GM18858 (cell line): ENCODE measurements around the gene CACNA2D4.

Experiments
- ATAC-seq: cut with Tn5 transposase; IDR thresholded peaks from one replicate; pipeline ENCODE4 v1.9.1; 2021; ENCODE audit not compliant: unreplicated experiment

CACNA2D4 gene

DNA sequence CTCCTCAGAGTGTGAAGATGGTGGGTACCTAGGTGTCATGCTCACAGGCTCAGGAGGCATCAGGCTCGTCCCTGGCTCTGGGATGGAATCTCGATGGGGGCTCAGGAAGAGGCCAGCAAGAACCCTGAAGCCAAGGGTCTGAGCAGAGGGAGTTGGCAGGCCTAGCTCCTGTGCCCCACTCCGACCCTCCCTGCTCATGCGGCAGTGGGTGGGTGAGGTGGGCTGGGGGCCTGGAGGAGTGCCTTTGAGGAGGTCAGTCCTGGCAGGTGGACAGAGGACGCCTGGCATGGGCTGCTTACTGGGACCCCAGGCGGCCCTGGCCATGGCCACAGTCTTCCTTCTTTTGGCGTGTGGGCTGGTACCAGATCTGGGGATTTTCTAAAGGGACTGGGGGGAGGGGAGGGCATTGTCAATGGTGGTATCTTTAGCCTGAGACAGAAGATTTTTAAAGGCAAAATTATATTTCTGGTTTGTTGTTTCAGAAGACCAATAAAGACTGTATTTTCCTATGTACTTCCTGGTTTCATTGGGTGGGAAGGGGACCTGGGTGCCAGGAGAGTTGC lies 82.1 kb downstream of the CACNA2D4 start:
- ATAC-seq, result no peak

DNA sequence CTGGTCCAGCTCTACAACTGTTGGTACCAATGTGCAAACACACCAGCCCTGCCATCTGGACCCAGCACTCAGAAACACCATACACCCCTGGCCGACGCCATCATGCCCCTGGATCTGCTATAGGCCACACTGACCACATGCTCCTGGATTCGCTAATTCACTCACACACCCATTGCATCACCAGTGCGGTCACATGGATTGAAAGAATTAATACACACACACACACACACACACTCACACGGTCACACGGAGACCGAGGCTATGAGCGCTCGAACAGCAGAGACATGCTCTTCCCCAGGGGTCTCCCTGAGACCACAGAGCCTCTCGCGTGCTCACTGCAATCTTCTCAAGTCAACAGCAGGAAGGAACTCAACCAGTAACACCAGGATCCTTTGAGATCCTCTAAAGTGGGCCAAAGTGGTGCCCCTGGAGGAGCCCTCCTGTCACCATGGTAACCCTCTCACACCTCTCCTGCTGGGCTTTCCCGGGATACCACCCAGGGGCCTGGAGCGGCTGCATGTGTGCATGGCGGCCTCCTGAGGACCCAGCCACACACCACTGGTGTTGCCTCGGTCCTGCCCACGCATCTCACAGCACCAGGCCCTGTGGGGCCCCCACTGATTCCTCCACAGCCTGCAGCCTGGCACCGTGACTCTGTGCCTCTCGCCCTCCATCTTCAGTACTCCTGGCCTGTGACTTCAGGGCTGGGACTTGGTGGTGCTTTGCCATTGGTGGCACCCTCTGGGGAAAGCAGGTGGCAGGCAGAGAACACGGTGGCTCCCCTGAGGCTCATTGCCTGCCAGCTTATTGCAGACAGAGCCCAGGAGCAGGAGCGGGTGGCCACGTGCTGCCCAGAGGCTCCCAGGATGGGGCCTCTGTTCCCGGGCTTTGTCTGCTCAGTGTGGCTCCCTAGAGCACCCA lies 83.0 kb downstream of the CACNA2D4 start:
- ATAC-seq, result no peak

DNA sequence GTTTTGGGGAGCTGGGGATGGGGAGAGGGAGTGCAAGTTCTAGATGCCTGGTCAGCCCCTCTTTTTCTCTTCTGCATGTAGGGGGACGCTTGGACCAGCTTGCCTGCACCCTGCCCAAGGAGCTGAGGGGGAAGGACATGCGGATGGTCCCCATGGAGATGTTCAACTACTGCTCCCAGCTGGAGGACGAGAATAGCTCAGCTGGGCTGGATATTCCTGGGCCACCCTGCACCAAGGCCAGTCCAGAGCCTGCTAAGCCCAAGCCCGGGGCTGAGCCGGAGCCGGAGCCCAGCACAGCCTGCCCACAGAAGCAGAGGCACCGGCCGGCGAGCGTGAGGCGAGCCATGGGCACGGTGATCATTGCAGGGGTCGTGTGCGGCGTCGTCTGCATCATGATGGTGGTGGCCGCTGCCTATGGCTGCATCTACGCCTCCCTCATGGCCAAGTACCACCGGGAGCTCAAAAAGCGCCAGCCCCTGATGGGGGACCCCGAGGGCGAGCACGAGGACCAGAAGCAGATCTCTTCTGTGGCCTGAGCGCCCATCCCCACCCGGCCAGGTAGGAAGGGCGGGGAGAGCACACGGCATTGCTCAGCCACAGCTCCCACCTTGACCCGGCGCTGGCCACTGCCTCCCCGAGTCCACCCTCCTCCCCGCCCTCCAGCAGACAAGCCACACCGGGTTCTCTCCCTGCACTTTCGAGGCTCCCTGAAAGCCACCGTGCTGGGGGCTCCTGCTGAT lies 84.1 kb downstream of the CACNA2D4 start:
- no peak for ATAC-seq

DNA sequence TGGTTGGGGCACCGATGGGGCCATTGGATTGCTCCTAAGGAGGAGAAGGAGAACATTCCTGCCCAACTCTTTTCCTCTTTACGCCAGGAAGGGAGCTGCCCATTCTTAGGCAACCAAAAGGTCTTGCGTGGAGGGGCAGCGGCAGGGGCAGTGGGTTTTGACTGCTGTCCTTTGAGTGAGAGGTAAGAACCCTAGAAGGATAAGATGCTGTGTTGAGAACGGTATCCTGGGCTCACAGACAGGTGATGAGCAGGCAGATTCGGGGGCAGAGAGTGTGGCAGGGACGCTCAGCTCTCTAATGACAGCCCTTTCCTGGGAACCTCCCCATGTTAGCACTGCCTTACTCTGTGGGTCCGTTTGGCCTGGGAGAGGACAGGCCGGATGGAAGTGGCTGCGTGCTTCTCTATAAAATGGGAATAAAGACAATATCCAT lies 84.8 kb downstream of the CACNA2D4 start:
- ATAC-seq, result no peak

DNA sequence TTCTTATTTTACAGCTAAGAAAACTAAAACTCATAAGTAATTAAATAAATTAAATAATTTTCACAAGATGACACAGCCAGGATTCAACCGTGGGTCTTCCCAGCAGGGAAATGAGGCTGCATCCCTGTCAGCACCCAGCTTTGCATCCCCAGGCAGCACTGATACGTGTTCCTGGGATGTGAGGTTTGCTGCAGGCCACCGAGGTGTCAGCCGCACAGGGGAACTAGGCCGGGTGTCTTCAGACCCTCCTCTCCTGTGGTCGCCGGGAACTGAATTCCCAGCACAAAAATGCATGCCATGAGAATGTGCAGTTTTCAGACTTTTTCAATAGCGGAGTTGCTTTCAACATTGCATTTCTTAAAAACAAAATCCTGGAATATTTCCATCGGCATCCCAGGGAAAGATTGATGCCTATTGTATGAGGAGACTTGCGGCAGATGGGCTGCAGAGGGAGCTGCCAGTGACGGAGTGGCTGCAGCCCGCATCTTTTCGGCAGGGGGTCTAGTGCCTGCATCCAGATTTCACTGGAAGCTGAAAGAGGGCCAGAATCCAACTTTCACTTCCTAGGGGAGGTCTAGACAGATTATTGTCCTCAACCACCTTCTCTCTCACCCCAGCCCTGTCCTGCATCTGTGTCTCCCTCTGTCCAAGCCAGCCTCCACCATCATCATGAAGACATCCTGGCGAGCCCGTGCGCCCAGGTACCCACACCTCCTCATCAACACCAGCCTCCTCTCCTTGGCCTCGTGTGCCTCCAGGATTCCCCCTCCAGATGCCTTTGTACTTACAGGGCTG lies 85.5 kb downstream of the CACNA2D4 start:
- ATAC-seq, result no peak

DNA sequence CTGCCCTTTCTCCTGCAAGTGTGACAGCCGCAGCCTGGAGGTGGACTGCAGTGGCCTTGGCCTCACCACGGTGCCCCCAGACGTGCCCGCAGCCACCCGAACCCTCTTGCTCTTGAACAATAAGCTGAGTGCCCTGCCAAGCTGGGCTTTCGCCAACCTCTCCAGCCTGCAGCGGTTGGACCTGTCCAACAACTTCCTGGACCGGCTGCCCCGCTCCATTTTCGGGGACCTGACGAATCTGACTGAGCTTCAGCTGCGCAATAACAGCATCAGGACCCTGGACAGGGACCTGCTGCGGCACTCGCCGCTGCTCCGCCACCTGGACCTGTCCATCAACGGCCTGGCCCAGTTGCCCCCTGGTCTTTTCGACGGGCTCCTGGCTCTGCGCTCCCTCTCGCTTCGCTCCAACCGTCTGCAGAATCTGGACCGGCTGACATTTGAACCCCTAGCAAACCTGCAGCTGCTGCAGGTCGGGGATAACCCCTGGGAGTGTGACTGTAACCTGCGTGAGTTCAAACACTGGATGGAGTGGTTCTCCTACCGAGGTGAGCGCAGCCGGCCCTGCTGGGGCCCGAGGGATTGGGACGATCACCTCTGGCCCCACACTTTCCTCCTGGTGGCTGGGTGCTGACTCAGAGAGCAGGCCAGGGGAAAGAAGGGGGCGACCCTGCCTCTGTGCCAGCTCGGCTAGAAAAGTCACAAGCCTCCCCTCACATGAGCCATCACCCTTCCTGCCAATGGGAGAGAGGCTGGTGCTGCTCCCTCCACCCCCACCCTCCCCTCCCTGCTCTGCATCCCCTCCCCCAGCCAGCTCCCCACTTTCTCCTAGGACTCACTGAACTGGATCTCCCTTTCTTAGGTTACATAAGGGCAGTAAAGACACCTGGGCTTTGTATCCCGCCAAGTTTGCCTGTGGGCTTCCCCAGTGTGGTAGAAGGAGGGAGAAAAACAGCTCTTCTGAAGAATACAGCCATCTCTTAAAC lies 87.2 kb downstream of the CACNA2D4 start:
- ATAC-seq, result no peak

DNA sequence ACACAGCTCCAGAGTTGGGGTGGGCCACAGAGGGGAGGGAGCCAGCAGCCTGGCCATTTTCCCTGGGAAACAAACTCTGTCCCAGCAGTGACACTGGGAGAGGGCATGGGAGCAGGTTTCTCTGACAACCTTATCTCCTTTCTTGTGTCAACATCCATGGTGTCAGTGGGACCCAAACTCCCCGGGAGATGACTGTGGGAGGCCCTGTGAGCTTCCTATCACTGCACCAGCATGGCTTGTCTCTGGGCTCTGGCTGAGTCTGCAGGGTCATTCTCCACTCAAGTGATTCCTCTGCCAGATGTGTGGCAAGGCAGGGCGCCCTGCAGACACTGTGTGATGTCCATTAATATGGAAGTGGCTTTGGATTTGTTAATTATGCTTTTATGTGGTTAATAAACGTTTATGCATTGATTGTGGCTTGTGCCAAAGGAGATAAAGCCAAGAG lies 88.0 kb downstream of the CACNA2D4 start:
- ATAC-seq, result no peak

DNA sequence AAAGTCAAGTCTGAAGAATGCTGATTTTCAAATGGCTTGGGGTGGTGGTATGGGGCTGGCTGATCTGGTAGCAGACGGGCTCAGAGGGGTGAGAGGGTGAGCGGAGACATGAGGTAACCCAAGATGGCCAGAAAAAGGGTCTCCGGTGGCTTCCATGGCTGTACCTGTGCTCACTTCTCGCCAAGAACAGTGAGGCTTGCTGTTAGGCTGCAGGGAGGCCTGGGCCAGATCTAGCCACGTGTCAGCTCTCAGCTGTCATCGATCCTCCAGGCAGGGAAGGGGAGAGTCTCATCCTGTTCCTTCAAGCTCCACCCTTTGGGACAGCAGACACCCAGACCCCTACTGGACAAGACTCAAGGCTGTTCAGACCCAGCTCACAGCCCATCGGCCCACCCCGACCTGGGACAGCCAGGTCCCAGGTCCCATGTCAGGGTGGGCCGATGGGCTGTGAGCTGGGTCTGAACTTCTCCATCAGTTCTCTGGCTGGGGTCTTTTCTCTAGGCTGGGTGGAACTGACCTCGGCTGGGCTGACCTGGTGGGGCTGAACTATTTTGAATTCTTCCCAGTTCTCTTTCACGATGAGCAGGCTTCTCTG lies 89.0 kb downstream of the CACNA2D4 start:
- ATAC-seq, result no peak

DNA sequence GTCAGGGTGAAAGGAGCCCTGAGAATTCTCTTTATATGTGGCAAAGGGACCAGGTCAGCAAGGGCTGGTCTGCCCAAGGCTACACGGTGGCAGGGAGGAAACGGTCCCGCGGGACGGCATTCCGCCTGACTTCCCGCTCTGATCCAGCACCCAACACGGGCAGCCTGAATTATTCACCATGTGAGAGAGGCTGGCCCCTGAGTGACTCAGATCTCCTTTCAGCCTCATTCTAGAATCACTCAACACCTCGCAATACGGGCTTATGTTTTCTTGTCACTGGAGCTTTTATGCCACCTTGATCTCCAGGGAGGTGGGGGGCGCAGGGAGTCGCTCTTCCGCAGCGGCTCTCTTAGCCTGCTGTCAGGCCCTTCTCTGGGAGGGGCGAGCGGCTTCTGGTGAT lies 89.6 kb downstream of the CACNA2D4 start:
- no peak for ATAC-seq

DNA sequence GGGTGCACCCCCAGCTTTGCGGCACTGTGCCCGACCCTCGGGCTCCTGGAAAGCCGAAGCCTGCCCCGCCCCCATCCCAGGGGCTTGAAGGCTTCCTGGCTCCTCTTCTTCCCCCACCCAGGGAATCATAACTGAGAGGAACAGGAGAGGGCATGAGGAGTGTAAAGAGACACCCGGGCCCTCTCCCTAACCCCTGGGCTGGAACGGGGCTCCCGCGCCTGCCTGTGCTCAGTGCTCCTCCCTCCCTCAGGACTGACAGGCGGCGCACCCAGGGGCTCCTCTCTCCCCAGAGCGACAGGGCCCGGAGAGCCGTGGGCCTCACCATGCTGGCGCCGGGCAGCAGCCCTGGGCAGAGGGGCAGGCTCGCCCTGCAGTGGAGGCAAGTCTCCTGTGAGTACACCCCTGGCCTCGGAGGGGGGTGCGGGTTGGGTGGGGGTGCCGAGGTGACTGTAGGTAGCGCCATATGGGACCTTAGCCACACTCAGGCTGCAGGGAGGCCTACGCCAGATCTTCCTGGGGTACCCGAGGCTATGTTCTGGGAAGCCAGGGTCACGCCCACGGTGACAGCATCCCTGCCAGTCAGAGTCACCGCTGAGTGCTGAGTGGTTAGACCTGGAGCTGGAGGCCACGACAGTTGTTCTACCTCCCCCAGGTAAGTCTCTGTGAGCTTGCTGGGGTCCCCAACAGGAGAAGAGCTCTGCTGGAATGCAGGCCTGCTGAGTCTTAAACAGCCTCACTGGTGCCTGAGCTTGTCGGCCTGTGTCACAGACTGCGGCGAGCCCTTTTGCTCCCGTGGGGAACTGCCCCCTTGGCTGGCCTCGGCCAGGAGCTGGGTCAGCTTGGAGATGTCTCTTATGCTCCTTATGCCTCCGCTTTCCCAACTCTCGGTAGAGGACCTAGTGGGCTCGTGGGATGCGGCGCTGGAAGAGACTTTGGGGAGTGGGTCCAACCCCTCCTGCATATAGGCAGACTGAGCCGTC lies 90.3 kb downstream of the CACNA2D4 start:
- ATAC-seq, result no peak

DNA sequence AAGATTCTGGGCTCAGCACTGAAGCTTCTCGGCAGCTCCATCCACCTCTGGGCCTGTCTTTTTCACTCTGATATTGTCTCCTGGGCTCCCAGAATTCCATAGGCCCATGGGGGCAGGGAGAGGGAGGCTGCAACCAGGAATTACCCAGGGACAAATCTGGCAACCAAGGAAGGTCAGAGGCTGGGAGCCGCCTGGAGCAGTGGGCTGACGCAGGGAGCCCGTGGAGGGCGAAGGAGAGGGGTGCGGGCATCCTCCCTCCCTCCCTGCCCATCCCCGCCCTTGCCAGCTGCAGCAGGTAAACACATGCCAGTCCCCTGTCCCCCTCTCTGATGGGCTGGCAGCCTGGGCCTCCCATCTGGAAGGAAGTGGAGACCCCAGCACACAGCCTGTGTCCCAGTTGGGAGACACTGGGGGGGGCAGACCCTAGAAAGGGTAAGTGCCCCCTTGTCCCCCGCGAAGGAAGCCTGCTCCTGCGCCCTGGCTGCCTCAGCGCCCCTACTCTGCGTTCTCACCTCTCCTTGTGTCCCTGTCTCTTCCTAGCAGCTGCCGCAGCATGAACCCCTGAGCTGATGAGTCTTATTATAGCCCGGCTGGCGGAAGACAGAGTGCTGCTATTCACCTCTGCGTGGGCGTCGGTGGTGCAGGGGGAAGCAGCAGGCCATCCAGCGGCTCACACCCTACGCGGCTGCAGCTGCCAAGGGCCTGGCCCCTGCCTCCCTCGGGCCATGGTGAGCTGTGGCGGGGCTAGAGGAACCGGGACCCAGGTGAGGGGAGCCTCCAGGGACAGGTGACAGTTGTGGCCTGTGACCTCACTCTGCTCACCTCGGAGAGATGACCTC lies 91.4 kb downstream of the CACNA2D4 start:
- no peak for ATAC-seq

DNA sequence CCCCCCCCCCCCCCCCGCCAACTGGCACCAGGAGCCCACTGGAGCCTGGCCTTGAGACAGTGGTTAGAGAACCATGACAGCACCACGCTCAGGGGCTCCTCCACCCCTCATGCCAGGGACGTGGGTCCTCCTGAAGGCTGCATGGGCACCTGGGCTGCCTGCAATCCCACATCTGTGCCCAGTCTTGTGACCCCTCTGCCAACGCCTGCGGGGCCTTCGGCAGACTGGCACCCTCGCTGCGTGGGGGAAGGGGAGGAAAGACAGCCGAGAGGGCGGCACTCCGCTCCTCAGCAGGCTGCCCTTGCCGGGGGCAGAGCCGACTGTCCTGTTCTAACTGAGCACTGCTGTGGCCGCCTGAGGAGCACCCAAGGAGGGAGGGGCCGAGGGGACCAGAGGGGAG lies 92.1 kb downstream of the CACNA2D4 start:
- no peak for ATAC-seq

DNA sequence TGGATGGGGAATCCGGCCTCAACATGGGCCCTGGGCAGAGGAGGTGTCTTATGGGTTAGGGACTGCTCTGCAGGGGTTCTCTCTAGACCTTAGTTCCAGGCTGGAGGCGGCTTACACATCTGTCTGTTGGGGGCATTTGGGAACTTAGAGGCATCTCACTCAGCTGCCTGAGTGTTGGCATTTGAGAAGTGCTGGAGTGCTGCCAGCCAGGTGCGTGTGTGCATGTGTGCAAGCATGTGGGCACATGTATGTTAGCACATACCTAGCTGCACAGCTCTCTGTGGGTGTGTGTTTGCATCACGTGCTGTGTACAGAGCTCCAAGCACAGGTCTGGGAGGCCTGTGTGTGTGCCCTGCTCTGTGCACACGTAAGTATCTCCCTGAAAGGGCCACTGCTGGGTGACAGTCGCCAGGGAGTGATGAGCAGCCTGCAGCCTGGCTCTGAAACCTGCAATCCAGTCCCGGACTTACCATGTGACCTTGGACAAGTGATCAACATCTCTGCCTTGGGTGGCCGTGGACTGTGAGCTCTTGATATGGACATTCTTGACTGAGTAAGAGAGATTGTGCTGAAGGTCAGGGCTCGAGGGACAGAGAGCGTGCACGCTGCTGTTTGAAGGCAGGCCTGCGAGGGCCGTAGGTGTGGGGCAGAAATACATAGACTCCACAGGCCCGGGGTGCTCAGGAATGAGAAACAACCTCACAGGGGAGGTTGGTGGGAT lies 92.9 kb downstream of the CACNA2D4 start:
- no peak for ATAC-seq

DNA sequence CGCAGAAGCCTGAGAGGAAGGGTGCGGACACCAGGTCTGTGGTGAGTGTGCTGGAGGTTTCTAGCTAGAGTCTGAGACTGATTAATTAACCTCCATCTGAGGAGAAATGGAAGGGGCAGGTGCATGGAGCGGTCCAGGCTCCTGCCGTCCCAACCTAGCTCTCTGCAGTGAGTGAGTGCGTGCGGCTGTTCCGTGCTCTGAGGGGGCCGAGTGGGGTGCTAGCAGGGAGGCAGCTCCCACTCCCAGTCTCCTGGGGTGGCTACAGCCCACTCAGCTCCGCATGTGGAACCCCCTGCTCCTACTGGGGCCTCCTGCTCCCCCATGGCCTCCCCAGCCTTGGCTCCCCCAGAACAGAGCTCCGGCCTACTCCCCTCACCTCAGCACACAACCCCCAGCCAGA lies 95.2 kb downstream of the CACNA2D4 start:
- ATAC-seq, result no peak

DNA sequence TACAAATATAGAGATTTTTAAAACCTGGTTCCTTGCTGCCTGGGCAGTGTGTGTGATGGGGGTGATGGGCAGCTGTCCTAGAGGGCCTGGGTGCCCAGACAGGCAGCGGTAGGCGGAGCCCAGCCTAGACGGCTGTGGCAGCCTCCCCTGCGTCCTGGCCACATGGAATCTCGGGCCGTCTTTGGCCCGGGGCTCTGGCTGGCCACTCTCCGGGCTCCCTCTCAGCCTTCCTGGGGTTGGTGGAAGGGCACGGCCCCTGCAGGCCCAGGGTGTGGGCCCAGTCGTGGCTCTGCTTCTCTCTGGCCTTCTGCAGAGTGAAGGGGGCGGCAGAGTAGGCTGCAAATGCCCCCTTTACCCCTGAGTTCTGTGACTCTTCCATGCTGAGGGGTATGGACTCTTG lies 95.8 kb downstream of the CACNA2D4 start:
- ATAC-seq, result no peak

DNA sequence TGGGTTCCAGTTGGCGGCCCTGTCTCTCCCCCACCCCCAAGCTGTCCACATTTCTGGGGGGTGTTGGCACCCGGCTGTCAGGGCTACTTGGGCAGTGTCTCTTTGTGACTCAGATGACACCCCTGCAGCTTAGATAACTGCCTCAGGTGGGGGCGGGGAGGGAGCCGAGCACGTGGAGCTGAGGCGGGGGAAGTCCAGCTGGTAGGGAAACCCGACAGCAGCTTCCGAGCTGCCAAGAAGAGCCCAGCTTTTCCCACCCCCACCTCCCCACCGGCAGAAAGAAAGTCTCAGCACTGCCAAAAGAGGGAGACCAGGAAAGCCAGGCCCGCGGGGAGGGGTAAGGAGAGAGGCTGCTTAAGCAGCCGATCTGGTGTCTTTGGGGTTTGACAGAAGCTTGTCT lies 96.6 kb downstream of the CACNA2D4 start:
- ATAC-seq, result no peak

DNA sequence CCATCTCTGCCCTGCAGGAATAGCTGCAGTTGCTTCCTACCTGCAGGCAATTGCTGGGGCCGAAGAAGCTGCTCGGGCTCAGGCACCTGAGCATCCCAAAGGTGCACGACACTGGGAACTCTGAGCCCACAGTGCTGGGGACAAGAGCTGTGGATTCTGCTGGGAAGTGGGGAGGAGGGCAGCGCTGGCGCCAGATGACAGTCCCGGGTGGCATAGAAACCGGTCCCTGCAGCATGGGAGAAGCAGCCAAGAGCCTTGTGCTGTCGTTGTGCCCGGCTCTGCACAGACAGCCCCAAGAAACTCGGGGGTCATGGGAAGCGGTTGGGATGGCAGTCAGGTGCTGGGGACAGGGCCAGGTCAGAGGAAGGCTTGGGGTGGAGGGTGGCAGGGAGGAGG lies 97.6 kb downstream of the CACNA2D4 start:
- ATAC-seq, result no peak
